Measurements from ENCODE around the gene MGAT4C.

The MGAT4C gene

DNA sequence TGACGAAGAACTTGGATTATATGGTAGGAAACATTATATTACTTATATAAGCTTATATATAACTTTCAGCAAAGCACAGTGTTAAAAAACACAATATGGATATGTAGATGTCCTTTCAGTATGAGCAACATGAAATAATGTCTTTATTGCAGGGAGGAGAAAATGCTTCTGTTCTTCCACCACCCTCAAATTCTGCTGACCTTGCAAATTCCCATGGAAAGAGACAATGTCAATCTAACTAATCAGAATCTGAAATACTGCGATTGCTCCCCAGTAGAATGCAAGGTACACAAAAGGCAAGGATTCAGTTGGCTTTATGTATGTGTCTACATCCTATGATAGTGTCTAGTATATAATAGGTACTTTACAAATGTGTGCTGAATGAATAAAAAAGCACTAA lies 26.4 kb downstream of the MGAT4C start:
- no peaks in the 10 kb centered on the region for H3K9me3 ChIP-seq (ENCODE audit: control insufficient read depth, low read length)
- H3K27ac ChIP-seq (ENCODE audit: low read depth, low read length, severe bottlenecking), result peak overlapping the region; percentile 62
- H3K4me1 ChIP-seq (ENCODE audit: control insufficient read depth, insufficient read depth, low read length, poor library complexity, severe bottlenecking), result peaks cover 7% of the 10 kb centered on the region
- 100% methylated on average over 1 of the region's 2 CpGs for WGBS, 2 experiments (ENCODE audit: insufficient coverage in 2 of 2)
- H3K4me3 ChIP-seq (ENCODE audit: extremely low read depth, insufficient read depth, low read length, poor library complexity, severe bottlenecking), result no peak overlapping the region
- no peaks in the 10 kb centered on the region for H3K36me3 ChIP-seq (ENCODE audit: control insufficient read depth, insufficient read depth, low read length)

DNA sequence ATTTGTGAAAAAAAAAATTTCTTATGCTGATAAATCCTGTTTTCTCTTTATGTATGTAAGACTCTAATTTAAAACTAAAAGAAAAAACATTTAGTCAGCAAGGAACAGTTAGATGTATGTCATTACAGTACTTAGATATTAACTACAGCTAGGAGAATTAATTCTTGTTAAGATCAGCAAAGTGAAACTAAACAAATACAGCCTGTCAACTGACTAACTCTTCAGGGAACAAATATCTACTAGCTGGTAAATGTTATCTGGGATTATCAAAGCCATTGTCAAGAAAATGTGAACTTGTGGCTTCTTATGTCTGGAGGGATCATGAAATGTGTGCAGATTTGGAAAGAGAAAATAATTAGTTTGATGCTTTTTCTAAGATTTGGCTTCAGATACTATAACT lies 27.5 kb downstream of the MGAT4C start:
- Histone ChIP-seq H3K36me3 (ENCODE audit: control insufficient read depth, insufficient read depth, low read length) (no peaks in the 10 kb centered on the region), H3K4me3 (ENCODE audit: extremely low read depth, insufficient read depth, low read length, poor library complexity, severe bottlenecking) (no peak overlapping the region), H3K9me3 (ENCODE audit: control insufficient read depth, low read length) (no peaks in the 10 kb centered on the region), H3K4me1 (ENCODE audit: control insufficient read depth, insufficient read depth, low read length, poor library complexity, severe bottlenecking) (peaks cover 7% of the 10 kb centered on the region), H3K27ac (ENCODE audit: low read depth, low read length, severe bottlenecking) (no peak overlapping the region)

DNA sequence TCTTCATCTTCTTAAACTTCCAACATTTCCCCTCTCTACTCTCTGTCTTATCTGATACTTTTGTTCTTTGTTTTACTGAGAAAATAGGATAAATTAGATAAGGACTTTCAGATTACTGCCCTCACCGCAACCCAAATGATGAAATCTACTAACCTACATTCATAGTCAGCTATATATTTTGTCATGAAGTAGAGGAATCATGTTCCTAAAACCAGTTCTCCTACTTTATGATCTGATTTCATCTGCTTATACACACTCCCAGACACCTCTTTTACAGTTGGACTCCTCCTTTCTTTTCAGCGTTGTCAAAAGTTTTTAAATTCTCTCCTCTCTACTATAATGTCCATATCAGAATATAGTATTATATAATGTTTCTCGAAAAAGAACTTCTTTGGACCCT lies 29.7 kb downstream of the MGAT4C start:
- Histone ChIP-seq H3K36me3 (ENCODE audit: control insufficient read depth, insufficient read depth, low read length) (no peaks in the 10 kb centered on the region), H3K27ac (ENCODE audit: low read depth, low read length, severe bottlenecking) (no peak overlapping the region), H3K4me1 (ENCODE audit: control insufficient read depth, insufficient read depth, low read length, poor library complexity, severe bottlenecking) (peaks cover 7% of the 10 kb centered on the region), H3K4me3 (ENCODE audit: extremely low read depth, insufficient read depth, low read length, poor library complexity, severe bottlenecking) (no peak overlapping the region), H3K9me3 (ENCODE audit: control insufficient read depth, low read length) (no peaks in the 10 kb centered on the region)
- WGBS, 2 experiments (ENCODE audit: insufficient coverage in 2 of 2), result 60% methylated on average over 1 of the region's 3 CpGs; no CpG with 5 or more reads in 1 of the 2 experiments

DNA sequence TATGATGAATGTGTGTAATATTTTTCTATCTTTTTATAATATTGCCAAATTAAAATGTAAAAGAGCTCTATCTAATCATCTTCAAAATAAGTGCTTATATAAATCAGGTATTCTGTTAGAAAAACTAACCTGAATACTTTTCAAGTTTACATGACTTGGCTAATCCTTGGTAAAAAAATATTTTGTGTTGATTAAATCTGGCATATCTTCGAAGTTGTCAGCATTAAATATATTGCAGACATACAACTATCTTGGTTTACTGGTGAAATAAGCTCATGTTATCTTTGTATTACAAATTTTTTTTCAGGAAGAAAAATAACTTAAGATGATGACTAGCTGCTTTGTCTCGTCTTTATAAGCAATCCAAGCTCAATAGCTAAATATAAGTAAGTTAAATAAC lies 39.6 kb downstream of the MGAT4C start:
- Histone ChIP-seq H3K4me3 (ENCODE audit: extremely low read depth, insufficient read depth, low read length, poor library complexity, severe bottlenecking) (no peak overlapping the region), H3K36me3 (ENCODE audit: control insufficient read depth, insufficient read depth, low read length) (no peaks in the 10 kb centered on the region), H3K4me1 (ENCODE audit: control insufficient read depth, insufficient read depth, low read length, poor library complexity, severe bottlenecking) (no peaks in the 10 kb centered on the region), H3K27ac (ENCODE audit: low read depth, low read length, severe bottlenecking) (no peak overlapping the region), H3K9me3 (ENCODE audit: control insufficient read depth, low read length) (no peaks in the 10 kb centered on the region)
- no CpG with 5 or more reads among the region's 2 CpGs for WGBS, 2 experiments (ENCODE audit: insufficient coverage in 2 of 2)

DNA sequence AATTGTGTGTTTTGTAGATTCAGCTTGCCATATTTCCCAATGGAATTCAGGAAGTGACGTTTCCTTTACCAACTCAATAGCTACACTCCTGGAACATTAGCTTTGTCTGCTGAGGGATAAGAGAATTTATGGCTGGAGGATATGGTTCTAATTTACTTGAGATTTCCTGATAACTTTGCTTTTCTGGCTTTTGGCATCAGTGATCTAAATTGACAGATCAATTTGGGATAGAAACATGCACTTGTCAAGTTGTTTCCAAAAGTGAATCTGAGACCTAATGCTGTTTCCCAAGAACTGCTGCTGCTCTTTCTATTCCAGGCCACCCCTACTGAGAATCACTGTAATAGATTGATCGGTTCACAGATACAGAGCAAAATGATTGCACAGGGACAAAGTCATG lies 43.2 kb downstream of the MGAT4C start:
- H3K27ac ChIP-seq (ENCODE audit: low read depth, low read length, severe bottlenecking), result no peak overlapping the region
- H3K4me3 ChIP-seq (ENCODE audit: extremely low read depth, insufficient read depth, low read length, poor library complexity, severe bottlenecking), result no peak overlapping the region
- H3K4me1 ChIP-seq (ENCODE audit: control insufficient read depth, insufficient read depth, low read length, poor library complexity, severe bottlenecking), result no peaks in the 10 kb centered on the region
- H3K9me3 ChIP-seq (ENCODE audit: control insufficient read depth, low read length), result no peaks in the 10 kb centered on the region
- WGBS, 2 experiments (ENCODE audit: insufficient coverage in 2 of 2), result no CpG with 5 or more reads among the region's 2 CpGs
- H3K36me3 ChIP-seq (ENCODE audit: control insufficient read depth, insufficient read depth, low read length), result no peaks in the 10 kb centered on the region

DNA sequence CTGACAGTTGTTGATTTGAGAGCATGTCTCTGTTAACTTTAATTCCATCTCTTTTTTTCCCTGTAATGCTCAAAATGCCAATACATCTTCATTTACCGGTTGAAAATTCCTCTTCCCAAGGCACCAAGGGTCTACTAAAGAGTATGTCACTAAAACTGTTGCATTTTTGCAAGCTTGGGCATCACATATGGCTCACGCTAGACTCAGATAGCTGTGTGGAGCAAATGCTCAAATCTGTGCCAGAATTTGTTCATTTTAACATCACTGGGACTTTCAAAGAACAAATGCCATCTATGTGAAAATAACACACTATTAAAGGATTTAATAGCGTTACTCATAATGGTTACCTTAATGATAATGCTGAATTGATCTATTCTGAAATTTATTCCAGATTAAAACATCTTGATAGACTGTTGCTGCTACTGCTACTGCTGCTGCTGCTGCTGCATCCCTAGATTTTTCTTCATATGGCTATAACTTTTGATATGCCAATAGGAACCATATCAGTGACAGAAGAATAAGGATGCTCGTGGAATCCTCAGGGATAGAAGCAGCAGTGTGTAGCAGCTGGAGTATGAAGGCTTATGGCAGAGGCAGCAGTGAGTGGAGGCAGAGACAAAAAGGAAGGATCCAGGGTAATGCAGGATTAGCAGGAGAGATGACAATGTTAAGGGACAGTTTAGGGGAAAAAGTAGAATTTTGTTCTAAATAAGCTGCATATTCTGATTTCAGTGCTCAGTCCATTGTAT lies 57.3 kb downstream of the MGAT4C start:
- no peaks in the 10 kb centered on the region for H3K36me3 ChIP-seq (ENCODE audit: control insufficient read depth, insufficient read depth, low read length)
- 74 to 82% methylated on average over 2 to 3 of the region's 4 CpGs for WGBS, 2 experiments (ENCODE audit: insufficient coverage in 2 of 2)
- no peak overlapping the region for H3K4me3 ChIP-seq (ENCODE audit: extremely low read depth, insufficient read depth, low read length, poor library complexity, severe bottlenecking)
- no peak overlapping the region for H3K27ac ChIP-seq (ENCODE audit: low read depth, low read length, severe bottlenecking)
- H3K4me1 ChIP-seq (ENCODE audit: control insufficient read depth, insufficient read depth, low read length, poor library complexity, severe bottlenecking), result no peaks in the 10 kb centered on the region
- H3K9me3 ChIP-seq (ENCODE audit: control insufficient read depth, low read length), result no peaks in the 10 kb centered on the region

DNA sequence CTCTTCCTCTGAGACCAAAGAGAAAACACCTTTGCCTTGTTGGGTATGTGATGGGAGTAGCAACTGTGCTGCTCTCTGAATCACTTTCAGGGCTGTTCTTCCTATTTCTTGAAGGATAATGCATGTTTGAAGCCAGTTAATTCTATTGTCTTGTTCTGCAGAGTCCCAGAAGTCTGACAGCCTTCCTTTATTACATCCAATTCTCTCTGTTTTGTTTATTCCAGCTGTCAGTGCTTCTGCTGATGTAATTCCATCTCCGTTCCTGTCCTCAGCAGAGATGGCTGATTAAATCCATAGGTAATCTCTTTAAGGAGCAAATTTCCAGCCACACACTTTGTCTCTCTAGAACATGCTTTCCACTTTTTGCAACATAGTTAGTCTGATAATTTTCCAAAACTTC lies 59.7 kb downstream of the MGAT4C start:
- Histone ChIP-seq H3K9me3 (ENCODE audit: control insufficient read depth, low read length) (no peaks in the 10 kb centered on the region), H3K27ac (ENCODE audit: low read depth, low read length, severe bottlenecking) (no peak overlapping the region), H3K36me3 (ENCODE audit: control insufficient read depth, insufficient read depth, low read length) (no peaks in the 10 kb centered on the region), H3K4me3 (ENCODE audit: extremely low read depth, insufficient read depth, low read length, poor library complexity, severe bottlenecking) (no peak overlapping the region), H3K4me1 (ENCODE audit: control insufficient read depth, insufficient read depth, low read length, poor library complexity, severe bottlenecking) (no peaks in the 10 kb centered on the region)
- WGBS, 2 experiments (ENCODE audit: insufficient coverage in 2 of 2), result 88% methylated on average over 1 of the region's 1 CpG; no CpG with 5 or more reads in 1 of the 2 experiments

DNA sequence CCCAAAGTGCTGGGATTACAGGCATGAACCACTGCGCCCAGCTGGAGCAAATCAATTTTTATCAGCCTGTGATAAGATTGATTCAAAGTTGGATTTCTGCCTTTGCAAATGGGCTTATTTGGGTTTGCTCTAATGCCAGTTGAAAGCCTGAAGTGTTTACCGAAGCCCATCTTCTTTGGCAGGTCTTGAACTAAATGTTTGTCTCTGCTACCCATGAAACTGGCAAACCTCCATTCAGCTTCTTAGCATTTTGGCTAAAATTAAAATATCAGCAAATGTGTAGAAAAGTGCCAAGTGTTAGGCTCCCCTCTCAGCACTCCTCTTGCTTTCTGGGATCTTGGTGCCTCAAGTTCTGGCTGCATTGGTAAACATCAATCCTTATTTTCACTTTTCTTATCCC lies 61.5 kb downstream of the MGAT4C start:
- WGBS, 2 experiments (ENCODE audit: insufficient coverage in 2 of 2), result 92 to 95% methylated on average over 2 of the region's 2 CpGs
- no peak overlapping the region for H3K27ac ChIP-seq (ENCODE audit: low read depth, low read length, severe bottlenecking)

DNA sequence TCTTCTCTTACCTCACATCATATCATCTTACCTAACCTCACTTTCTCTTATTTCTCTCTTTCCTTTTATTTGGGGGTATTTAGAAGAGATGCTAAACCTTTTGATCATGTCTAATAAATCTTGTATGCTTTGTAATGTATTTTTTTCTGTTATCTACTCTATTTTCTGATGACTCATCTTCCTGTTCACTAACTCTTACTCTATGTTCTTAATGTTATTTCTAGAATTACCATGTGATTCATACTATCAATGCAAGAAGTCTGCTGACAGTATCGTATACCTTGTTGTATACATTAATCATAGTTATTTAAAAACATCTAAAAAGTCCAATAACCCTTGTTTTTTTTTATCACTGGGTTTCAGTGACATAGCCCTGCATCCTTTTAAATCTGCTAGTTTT lies 62.3 kb downstream of the MGAT4C start:
- no CpG with 5 or more reads among the region's 1 CpG for WGBS, 2 experiments (ENCODE audit: insufficient coverage in 2 of 2)
- H3K9me3 ChIP-seq (ENCODE audit: control insufficient read depth, low read length), result no peaks in the 10 kb centered on the region
- H3K27ac ChIP-seq (ENCODE audit: low read depth, low read length, severe bottlenecking), result no peak overlapping the region
- H3K4me1 ChIP-seq (ENCODE audit: control insufficient read depth, insufficient read depth, low read length, poor library complexity, severe bottlenecking), result no peaks in the 10 kb centered on the region
- no peak overlapping the region for H3K4me3 ChIP-seq (ENCODE audit: extremely low read depth, insufficient read depth, low read length, poor library complexity, severe bottlenecking)
- H3K36me3 ChIP-seq (ENCODE audit: control insufficient read depth, insufficient read depth, low read length), result no peaks in the 10 kb centered on the region

More for the DNA sequence above, 61.5 kb downstream of the MGAT4C start:
- no peaks in the 10 kb centered on the region for H3K36me3 ChIP-seq (ENCODE audit: control insufficient read depth, insufficient read depth, low read length)
- H3K4me1 ChIP-seq (ENCODE audit: control insufficient read depth, insufficient read depth, low read length, poor library complexity, severe bottlenecking), result no peaks in the 10 kb centered on the region
- no peak overlapping the region for H3K4me3 ChIP-seq (ENCODE audit: extremely low read depth, insufficient read depth, low read length, poor library complexity, severe bottlenecking)
- no peaks in the 10 kb centered on the region for H3K9me3 ChIP-seq (ENCODE audit: control insufficient read depth, low read length)

DNA sequence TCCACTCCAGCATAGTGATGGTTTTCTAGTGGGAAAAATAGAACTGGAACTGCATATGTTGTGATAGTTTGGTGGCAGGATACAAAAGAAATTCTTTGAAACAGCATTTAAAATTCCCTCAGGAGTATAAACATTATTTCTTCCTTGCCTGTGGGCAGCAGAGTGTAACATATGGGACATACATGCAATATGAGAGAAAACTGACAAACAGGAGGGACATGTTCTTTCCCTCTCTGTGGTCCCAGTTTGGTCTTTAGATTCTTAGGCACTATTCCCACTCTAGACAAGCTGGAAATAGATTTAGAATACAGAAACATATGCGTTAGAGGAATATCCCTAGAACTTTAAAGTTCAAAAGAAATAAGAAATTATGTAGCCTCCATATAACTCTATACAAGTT lies 68.0 kb downstream of the MGAT4C start:
- H3K27ac ChIP-seq (ENCODE audit: low read depth, low read length, severe bottlenecking), result no peak overlapping the region
- WGBS, 2 experiments (ENCODE audit: insufficient coverage in 2 of 2), result no CpG with 5 or more reads among the region's 1 CpG
- H3K36me3 ChIP-seq (ENCODE audit: control insufficient read depth, insufficient read depth, low read length), result no peaks in the 10 kb centered on the region
- H3K4me1 ChIP-seq (ENCODE audit: control insufficient read depth, insufficient read depth, low read length, poor library complexity, severe bottlenecking), result no peaks in the 10 kb centered on the region
- H3K9me3 ChIP-seq (ENCODE audit: control insufficient read depth, low read length), result no peaks in the 10 kb centered on the region
- H3K4me3 ChIP-seq (ENCODE audit: extremely low read depth, insufficient read depth, low read length, poor library complexity, severe bottlenecking), result no peak overlapping the region

DNA sequence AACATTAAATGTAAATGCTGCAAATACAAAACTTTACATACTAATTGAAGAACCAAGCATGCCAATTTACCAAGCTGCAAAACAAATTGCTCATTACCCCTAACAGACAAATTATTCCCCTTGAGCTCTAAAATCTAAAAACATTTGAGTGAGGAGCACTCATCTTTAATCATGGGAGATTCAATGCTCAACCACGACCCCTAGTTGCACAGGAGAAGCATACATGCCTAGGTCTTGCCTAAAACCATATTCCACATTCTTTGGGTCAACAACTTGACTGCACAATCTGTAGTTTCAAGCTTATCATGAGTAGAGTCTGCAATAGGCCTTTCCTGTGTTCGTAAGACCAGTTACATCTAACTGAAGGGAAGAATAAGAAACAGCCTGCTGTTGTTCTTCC lies 69.7 kb downstream of the MGAT4C start:
- H3K4me1 ChIP-seq (ENCODE audit: control insufficient read depth, insufficient read depth, low read length, poor library complexity, severe bottlenecking), result no peaks in the 10 kb centered on the region
- no peak overlapping the region for H3K4me3 ChIP-seq (ENCODE audit: extremely low read depth, insufficient read depth, low read length, poor library complexity, severe bottlenecking)
- H3K36me3 ChIP-seq (ENCODE audit: control insufficient read depth, insufficient read depth, low read length), result no peaks in the 10 kb centered on the region
- 75 to 100% methylated on average over 1 to 2 of the region's 2 CpGs for WGBS, 2 experiments (ENCODE audit: insufficient coverage in 2 of 2)
- H3K27ac ChIP-seq (ENCODE audit: low read depth, low read length, severe bottlenecking), result no peak overlapping the region
- no peaks in the 10 kb centered on the region for H3K9me3 ChIP-seq (ENCODE audit: control insufficient read depth, low read length)

Measured in mesodermal cell (in vitro differentiated cells).